Mucosa of stomach (tissue), 1 donor: Measurements from ENCODE around the gene METTL5.
"Not testable (repeated sequence)": the region's sequence is repeated elsewhere in the genome, so short reads cannot be mapped to it uniquely, and the experiment has no call there.

Experiments
- H3K27me3 ChIP-seq: one replicate; pipeline ENCODE4 v1.7.0; 2013; ENCODE audit warnings: mild to moderate bottlenecking, low read length; ENCODE audit not compliant: control insufficient read depth, insufficient read depth
- H3K36me3 ChIP-seq: one replicate; pipeline ENCODE4 v1.7.0; 2013; ENCODE audit warnings: low read length; ENCODE audit not compliant: control insufficient read depth, insufficient read depth
- H3K4me1 ChIP-seq: one replicate; pipeline ENCODE4 v1.7.0; 2013; ENCODE audit warnings: mild to moderate bottlenecking, low read length; ENCODE audit not compliant: control insufficient read depth, insufficient read depth
- H3K4me3 ChIP-seq: one replicate; pipeline ENCODE4 v1.7.0; 2013; ENCODE audit warnings: low read length
- H3K9ac ChIP-seq: one replicate; pipeline ENCODE4 v1.7.0; 2013; ENCODE audit warnings: mild to moderate bottlenecking, low read length, moderate library complexity
- H3K9me3 ChIP-seq: one replicate; pipeline ENCODE4 v1.7.0; 2013; ENCODE audit warnings: mild to moderate bottlenecking, low read length, moderate library complexity; ENCODE audit not compliant: control insufficient read depth
- donor health status: Pancreatic carcinoma.

The METTL5 gene

GRCh38 chr2:169823996-169824372 is 721 bp downstream of the METTL5 start:
- H3K4me1 ChIP-seq, result no peaks in the 10 kb centered on the region
- H3K9ac ChIP-seq, result peak overlapping the region; percentile 85

GRCh38 chr2:169822785-169823392 is 1.8 kb downstream of the METTL5 start:
- Histone ChIP-seq H3K4me1 (no peaks in the 10 kb centered on the region), H3K36me3 (no peaks in the 10 kb centered on the region), H3K27me3 (no peaks in the 10 kb centered on the region), H3K4me3 (no peak overlapping the region), H3K9ac (no peak overlapping the region), H3K9me3 (no peaks in the 10 kb centered on the region)

More at GRCh38 chr2:169823996-169824372, 721 bp downstream of the METTL5 start:
- Histone ChIP-seq H3K4me3 (peak overlapping the region; percentile 84), H3K9me3 (no peaks in the 10 kb centered on the region), H3K36me3 (no peaks in the 10 kb centered on the region), H3K27me3 (no peaks in the 10 kb centered on the region)

GRCh38 chr2:169822036-169822435 is 2.7 kb downstream of the METTL5 start:
- Histone ChIP-seq H3K4me1 (no peaks in the 10 kb centered on the region), H3K36me3 (no peaks in the 10 kb centered on the region), H3K9ac (no peak overlapping the region), H3K27me3 (no peaks in the 10 kb centered on the region), H3K9me3 (no peaks in the 10 kb centered on the region), H3K4me3 (no peak overlapping the region)

GRCh38 chr2:169820101-169820500 is 4.6 kb downstream of the METTL5 start:
- not testable (repeated sequence) for H3K4me1 ChIP-seq, H3K4me3 ChIP-seq, H3K9me3 ChIP-seq, H3K27me3 ChIP-seq, H3K9ac ChIP-seq, H3K36me3 ChIP-seq

- Histone ChIP-seq H3K4me1 (no peaks in the 10 kb centered on the region), H3K36me3 (no peaks in the 10 kb centered on the region), H3K4me3 (no peak overlapping the region), H3K9ac (no peak overlapping the region), H3K27me3 (no peaks in the 10 kb centered on the region), H3K9me3 (no peaks in the 10 kb centered on the region)
Observed at GRCh38 chr2:169819106-169819505, 5.6 kb downstream of the METTL5 start.

- Histone ChIP-seq H3K9ac (no peak overlapping the region), H3K4me3 (no peak overlapping the region), H3K27me3 (no peaks in the 10 kb centered on the region), H3K36me3 (no peaks in the 10 kb centered on the region), H3K4me1 (no peaks in the 10 kb centered on the region), H3K9me3 (no peaks in the 10 kb centered on the region)
Observed at GRCh38 chr2:169818241-169818640, 6.5 kb downstream of the METTL5 start.

- H3K36me3 ChIP-seq, H3K27me3 ChIP-seq: not testable (repeated sequence)
Observed at GRCh38 chr2:169817369-169817768, 7.3 kb downstream of the METTL5 start.

GRCh38 chr2:169816961-169817360 is 7.7 kb downstream of the METTL5 start:
- not testable (repeated sequence) for H3K4me3 ChIP-seq, H3K4me1 ChIP-seq, H3K9ac ChIP-seq, H3K36me3 ChIP-seq, H3K9me3 ChIP-seq, H3K27me3 ChIP-seq

More at GRCh38 chr2:169817369-169817768, 7.3 kb downstream of the METTL5 start:
- H3K4me3 ChIP-seq, H3K9ac ChIP-seq, H3K4me1 ChIP-seq, H3K9me3 ChIP-seq: not testable (repeated sequence)

GRCh38 chr2:169815849-169816248 is 8.9 kb downstream of the METTL5 start:
- no peaks in the 10 kb centered on the region for H3K9me3 ChIP-seq
- H3K4me3 ChIP-seq, result no peak overlapping the region
- no peaks in the 10 kb centered on the region for H3K4me1 ChIP-seq
- H3K36me3 ChIP-seq, result no peaks in the 10 kb centered on the region
- H3K27me3 ChIP-seq, result no peaks in the 10 kb centered on the region
- H3K9ac ChIP-seq, result no peak overlapping the region

- H3K4me3 ChIP-seq, result no peak overlapping the region
- no peaks in the 10 kb centered on the region for H3K27me3 ChIP-seq
- H3K9ac ChIP-seq, result no peak overlapping the region
- no peaks in the 10 kb centered on the region for H3K9me3 ChIP-seq
- H3K4me1 ChIP-seq, result no peaks in the 10 kb centered on the region
- peaks cover 4% of the 10 kb centered on the region for H3K36me3 ChIP-seq
Observed at GRCh38 chr2:169808221-169808620, 16.5 kb downstream of the METTL5 start.

GRCh38 chr2:169806586-169806985 is 18.1 kb downstream of the METTL5 start:
- H3K36me3 ChIP-seq, result peaks cover 4% of the 10 kb centered on the region
- H3K9me3 ChIP-seq, result no peaks in the 10 kb centered on the region
- H3K27me3 ChIP-seq, result no peaks in the 10 kb centered on the region
- H3K4me3 ChIP-seq, result no peak overlapping the region
- H3K9ac ChIP-seq, result no peak overlapping the region
- no peaks in the 10 kb centered on the region for H3K4me1 ChIP-seq

GRCh38 chr2:169803480-169803879 is 21.2 kb downstream of the METTL5 start:
- H3K27me3 ChIP-seq, result no peaks in the 10 kb centered on the region
- no peaks in the 10 kb centered on the region for H3K9me3 ChIP-seq
- H3K36me3 ChIP-seq, result peaks cover 4% of the 10 kb centered on the region
- H3K4me1 ChIP-seq, result no peaks in the 10 kb centered on the region
- H3K4me3 ChIP-seq, result no peak overlapping the region
- no peak overlapping the region for H3K9ac ChIP-seq
